Upper lobe of left lung (tissue), 4 donors: ENCODE results near the gene MAP1A.

Experiments used
- EP300 ChIP-seq, 4 donors: sonication (generic); formaldehyde crosslinking; IDR thresholded peaks; one replicate each; pipeline ENCODE4 v1.5.1; 2017; ENCODE audit warnings: antibody characterized with exemption in 4 of 4, control low read depth in 2 of 4
- POLR2A ChIP-seq, 4 donors: fragments of 450-650 bp; IDR thresholded peaks; one replicate each; pipeline ENCODE4 v1.5.1; 2016 to 2017; ENCODE audit warnings: antibody characterized with exemption in 4 of 4, mild to moderate bottlenecking in 2 of 4
- POLR2AphosphoS5 ChIP-seq, 2 donors: sonication (generic); formaldehyde crosslinking; IDR thresholded peaks; one replicate each; pipeline ENCODE4 v1.5.1; 2017; ENCODE audit warnings: antibody characterized with exemption in 2 of 2
- TF ChIP-seq, protein P1 (sequence below), 6 experiments: fragments of 450-650 bp in 4 of 6; fragments of 200-600 bp in 2 of 6; sonication (generic) in 2 of 6; IDR thresholded peaks; one replicate each; pipeline ENCODE4 v1.5.1; 2016 to 2019; ENCODE audit warnings: antibody characterized with exemption in 6 of 6

DNA sequence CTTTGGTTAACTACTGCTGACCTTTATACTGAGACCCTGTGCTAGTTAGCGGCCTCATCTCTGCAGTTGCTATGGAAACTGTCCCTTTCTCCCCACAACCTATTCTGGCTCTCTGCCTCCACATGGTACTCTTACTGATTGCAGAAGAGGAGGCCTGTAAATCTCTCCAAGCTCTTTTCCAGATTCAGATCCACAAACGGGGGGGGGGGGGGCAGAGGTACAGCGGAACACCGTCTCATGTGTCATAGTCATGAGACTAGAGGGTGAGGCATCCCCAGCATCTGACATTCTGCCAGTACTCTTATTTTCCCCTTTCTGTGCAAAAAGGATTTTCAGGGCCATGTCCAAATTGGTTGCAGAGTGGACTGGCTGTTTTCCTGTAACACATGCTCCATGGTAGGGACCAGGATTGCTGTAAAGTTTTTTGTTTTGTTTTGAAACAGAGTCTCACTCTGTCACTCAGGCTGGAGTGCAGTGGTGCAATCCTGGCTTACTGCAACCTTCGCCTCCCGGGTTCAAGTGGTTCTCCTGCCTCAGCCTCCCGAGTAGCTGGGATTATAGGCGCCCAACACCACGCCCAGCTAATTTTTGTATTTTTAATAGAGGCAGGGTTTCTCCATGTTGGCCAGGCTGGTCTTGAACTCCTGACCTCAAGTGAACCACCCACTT is 8.3 kb upstream of the MAP1A start:
- TF ChIP-seq POLR2A (IDR thresholded peaks at IDR 0.05) (no peak), POLR2AphosphoS5 (IDR thresholded peaks at IDR 0.05) (no peak), EP300 (IDR thresholded peaks at IDR 0.05) (no peak)
- TF ChIP-seq, protein P1, sequence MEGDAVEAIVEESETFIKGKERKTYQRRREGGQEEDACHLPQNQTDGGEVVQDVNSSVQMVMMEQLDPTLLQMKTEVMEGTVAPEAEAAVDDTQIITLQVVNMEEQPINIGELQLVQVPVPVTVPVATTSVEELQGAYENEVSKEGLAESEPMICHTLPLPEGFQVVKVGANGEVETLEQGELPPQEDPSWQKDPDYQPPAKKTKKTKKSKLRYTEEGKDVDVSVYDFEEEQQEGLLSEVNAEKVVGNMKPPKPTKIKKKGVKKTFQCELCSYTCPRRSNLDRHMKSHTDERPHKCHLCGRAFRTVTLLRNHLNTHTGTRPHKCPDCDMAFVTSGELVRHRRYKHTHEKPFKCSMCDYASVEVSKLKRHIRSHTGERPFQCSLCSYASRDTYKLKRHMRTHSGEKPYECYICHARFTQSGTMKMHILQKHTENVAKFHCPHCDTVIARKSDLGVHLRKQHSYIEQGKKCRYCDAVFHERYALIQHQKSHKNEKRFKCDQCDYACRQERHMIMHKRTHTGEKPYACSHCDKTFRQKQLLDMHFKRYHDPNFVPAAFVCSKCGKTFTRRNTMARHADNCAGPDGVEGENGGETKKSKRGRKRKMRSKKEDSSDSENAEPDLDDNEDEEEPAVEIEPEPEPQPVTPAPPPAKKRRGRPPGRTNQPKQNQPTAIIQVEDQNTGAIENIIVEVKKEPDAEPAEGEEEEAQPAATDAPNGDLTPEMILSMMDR (IDR thresholded peaks at IDR 0.05), result no peak
